Left cardiac atrium (tissue), 4 donors: ENCODE data around the gene VDAC1. TPM values are rescaled to one million over a fixed set of nuclear protein-coding genes. Genes with fewer than 3 reads are reported as not detected.
A peak's percentile ranks its signal among the peaks of the same experiment; 100 is the strongest.
"Not testable (repeated sequence)": the region's sequence is repeated elsewhere in the genome, so short reads cannot be mapped to it uniquely, and the experiment has no call there.

Experiments used
- ATAC-seq, 2 donors: fragments of 200-7000 bp; cut with Tn5 transposase; one replicate each; pipeline ENCODE4 v1.9.1; 2020; ENCODE audit warnings: mild to moderate bottlenecking in 2 of 2, moderate library complexity in 2 of 2
- DNase-seq: peaks from one replicate; pipeline ENCODE4 v3.0.0-alpha.2; 2020
- intact Hi-C, 2 donors: fragments of 100-400 bp; cut with DNase I; formaldehyde crosslinking; loops; one replicate each; pipeline versions ENCODE4 v1.14.1 to v1.15.1; 2022 to 2023
- long read RNA-seq: library from polyadenylated mRNA; unstranded; transcript quantifications from one replicate; pipeline ENCODE4 v2.0.0, GENCODE V29; 2021
- total RNA-seq, 2 donors: library from RNA; stranded (reverse); fragmentation: NEBNext Ultra II Directional; extraction: Animal tissue kit (Norgen Biotek cat#: 25700); gene quantifications; one replicate each; pipeline ENCODE4 v1.2.1, GENCODE V29; 2021
- donor health status: DM: no; HTN: yes; CAD: no.
- donor health status: DM: no; HTN: yes; CAD: no; lungs with severe emphysema.
- donor health status: DM: yes; HTN: yes; CAD: no.
- donor health status: Dilated cardiomyopathy.

Gene VDAC1, protein sequence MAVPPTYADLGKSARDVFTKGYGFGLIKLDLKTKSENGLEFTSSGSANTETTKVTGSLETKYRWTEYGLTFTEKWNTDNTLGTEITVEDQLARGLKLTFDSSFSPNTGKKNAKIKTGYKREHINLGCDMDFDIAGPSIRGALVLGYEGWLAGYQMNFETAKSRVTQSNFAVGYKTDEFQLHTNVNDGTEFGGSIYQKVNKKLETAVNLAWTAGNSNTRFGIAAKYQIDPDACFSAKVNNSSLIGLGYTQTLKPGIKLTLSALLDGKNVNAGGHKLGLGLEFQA
- total RNA-seq = 100 to 1,000 TPM; 275 to 362 TPM
- long read RNA-seq, transcript VDAC1-203 (9 exons, 1,873 nt) = major isoform, 741 of 1,018 reads
- long read RNA-seq, transcript VDAC1-201 (9 exons, 1,953 nt) = minor isoform, 15 of 1,018 reads
- long read RNA-seq, transcript VDAC1-202 (9 exons, 1,807 nt) = minor isoform, 205 of 1,018 reads
- long read RNA-seq, partial matches to known transcripts = 27 of 1,018 reads
- long read RNA-seq, other reads (novel, unspliced or antisense) = 26 of 1,018 reads

DNA sequence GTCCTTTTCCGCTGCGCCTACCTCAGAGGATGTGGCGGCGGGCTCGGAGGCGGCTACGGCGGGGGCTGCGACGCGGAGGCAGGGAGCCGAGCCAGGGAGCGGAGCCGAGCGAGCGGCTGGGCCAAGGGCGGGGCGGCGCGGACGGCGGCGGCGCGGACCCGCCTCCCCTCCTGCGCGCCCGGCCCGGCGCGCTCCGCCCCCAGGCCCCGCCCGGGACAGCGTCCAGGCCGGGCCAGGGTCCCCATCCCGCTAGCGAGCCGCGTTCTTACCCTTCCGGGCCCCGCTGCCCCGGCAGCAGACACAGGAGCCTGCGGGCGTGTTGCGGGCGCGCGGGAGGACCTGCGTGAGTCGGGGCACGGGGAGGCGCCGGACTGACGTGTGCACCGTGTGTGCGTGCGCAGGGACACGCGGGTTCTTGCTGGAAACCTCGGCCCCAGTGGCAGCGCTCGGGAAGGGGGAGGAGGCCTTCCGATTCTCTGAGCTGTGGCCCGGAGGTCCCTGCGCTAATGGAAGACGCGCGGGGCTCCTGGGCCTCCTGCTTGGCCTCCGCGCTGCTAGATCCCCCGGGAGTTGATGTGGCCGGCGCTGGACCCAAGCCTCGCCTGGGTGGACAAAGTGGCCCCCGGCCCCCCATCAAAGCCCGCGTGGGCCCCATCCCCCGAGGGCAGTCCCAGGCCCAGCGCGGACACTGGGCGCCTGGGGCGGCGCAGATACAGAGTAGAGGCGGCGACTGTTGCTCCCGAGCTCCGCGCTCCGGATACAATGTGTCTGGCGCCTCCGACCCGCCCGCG is at the start of gene VDAC1:
Gene VDAC1 (minus strand): TSS at position 350 of the 791 bp plus-strand sequence. CDS start 11,963 bp downstream, outside the sequence.
- peak; percentile 91 for ATAC-seq
- intact Hi-C loops = no loop called here
- DNase-seq = peak; percentile 88

DNA sequence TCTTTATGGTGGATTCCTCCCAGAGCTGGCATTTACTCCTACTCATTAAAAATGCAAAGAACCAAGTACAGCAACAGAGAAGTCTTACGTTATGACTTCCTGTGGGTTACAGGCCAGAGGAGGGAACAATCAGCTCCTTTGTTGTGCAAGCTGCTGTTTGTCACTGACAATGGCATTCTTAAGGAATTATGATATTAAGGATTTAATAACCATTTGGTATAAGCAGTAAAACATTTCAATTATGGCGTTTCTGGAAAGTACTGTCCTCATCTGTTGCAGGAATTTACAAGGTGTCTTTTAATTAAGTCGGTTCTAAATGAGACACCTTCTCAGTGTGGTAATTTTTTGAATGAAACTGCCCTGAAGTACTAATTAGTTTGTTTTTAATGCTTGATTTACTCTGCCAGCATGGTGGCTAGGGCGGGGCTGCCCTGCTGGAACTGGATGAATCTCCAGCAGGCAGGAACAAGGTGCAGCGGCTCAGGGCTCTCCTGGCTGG is 49.1 kb upstream of the VDAC1 start:
- intact Hi-C loops = no loop called here
- ATAC-seq = no peak
- DNase-seq = no peak

DNA sequence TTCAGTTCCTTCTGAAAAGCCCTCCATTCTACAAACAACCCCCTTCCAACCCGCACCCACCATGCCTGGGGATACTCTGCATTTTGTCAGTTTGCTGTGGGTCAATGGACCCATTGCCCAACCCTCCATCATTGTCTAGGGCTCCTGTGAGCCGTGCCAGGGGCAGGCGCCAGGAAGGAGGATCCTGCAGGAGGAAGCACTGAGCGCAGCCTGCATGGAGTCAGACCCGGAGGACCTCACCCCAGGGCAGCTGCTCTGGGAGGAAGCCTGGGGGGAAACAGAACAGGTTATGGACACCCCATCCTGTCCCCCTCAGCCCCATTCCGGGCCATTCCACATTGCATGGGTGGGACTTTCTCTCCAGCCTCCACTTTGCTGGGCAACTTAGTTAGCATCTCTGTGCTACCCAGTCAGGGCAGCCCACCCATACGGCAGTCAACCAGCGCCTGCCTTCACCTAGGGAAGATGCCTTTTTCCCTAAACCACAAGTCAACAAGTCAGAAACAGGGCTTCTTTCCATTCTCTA is 48.6 kb upstream of the VDAC1 start:
- DNase-seq = no peak
- no peak for ATAC-seq
- intact Hi-C loops = no loop called here

DNA sequence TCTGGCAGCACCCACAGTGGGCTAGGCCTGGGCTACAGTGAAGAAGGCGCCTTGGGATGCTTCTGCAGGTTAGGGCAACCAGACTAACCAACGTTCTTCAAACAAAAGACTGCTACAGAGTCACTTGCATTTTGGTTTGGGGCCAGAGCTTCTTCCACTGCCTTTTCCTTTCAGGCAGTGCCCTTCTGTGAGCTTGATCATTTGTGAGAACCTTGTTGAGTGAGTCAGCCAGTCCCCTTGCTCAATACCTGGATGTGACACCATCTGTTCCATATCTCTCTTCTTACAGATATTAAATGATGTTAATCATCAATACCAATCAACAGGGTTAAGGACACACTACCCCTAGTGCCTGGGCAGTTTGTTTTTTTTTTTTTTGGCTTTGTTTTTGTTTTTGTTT is 46.5 kb upstream of the VDAC1 start:
- no peak for DNase-seq
- no peak for ATAC-seq

DNA sequence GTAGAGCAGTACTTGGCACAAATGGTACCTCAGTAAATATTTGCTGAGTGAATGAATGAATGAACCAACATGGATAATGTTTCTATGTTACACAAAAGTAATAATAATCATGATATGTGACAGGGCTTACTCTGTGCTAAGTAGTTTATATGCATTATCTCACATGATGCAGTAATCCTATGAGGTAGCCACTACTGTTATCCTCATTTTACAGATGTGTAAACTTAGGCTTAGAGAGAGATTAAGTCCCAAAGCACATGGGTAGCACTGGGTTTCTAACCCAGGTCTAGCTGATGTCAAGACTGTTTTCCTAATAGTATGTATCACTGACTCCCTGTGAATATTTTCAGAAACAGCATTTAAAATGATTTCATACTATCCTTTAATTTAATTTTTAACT is 44.1 kb upstream of the VDAC1 start:
- DNase-seq = no peak
- ATAC-seq = no peak
- intact Hi-C loops = no loop called here

More for the DNA sequence above, 46.5 kb upstream of the VDAC1 start:
- intact Hi-C loops = no loop called here

DNA sequence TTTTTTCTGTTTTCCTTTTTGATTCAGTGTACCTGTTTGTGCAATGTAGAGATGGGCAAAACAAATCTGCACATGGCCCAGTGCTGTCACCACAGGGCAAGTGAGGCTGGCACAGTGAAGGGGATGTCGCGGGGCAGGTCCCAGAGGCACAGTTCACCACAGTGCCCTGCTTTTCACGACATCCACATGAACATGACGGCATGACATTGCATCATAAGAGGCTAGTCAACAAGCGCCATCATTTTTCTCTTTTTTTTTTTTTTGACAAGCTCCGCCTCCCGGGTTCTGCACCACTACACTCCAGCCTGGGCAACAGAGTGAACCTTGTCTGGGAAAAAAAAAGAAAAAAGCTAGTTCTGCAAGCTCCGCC is 42.9 kb upstream of the VDAC1 start:
- ATAC-seq (no peak), DNase-seq (no peak)
- intact Hi-C loops = no loop called here

DNA sequence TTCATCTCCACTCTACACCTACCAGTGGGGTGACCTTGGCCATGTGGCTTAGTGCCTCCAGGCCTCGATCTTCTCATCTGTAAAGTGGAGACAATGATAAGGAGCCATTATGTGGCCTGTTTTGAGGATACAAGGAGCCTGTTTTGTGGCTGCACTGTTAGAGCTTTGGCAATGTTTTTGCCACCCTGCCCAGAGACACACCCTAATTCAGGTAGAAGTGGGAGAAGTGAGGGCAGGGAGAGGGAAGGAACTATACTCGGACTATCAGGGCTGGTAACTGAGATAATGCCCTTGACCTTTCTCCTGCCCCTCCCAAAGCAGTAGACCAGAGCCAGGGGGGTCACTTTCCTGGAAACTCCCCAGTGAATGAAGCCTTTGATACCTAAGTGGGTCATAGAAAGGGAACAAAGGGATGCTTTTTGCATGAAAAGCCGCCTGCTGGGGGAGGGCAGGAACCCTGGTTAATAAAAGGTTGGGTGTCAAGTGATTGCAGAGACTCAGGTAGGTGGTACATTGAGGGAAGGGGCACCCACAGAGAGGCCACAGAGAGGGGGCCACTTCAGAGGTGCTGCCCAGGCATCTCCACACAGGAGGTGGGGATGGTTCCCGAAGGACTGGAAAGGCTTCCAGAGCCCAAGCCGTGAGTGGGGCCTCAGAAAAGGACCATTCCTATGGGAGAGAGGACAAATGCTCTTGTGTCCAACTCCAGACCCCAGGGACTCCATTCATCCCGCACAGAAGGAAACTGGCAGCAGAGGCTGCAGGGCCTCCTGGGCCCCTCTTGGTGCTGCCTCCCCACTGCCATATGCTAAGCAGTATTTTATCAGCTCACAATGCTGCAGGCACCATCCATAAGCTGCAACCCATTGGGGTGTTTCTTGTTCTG is 42.3 kb upstream of the VDAC1 start:
- intact Hi-C loops = no loop called here
- ATAC-seq (no peak), DNase-seq (no peak)

DNA sequence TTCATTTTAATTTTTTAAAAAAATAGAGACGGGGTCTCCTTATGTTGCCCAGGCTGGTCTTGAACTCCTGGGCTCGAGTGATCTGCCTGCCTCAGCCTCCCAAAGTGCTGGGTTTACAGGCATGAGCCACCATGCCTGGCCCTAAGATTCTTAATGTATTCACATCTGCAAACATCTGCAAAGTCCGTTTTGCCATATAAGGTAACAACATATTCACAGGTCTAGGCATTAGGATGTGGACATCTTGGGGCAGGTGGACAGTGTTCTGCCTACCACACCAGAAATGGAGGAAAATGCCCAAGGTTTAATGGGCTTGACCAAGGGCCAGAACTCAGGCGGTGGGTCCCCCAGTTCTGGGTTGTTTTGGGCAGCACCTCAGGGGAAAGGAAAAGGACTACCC is 41.6 kb upstream of the VDAC1 start:
- ATAC-seq (no peak), DNase-seq (no peak)
- intact Hi-C loops = no loop called here

DNA sequence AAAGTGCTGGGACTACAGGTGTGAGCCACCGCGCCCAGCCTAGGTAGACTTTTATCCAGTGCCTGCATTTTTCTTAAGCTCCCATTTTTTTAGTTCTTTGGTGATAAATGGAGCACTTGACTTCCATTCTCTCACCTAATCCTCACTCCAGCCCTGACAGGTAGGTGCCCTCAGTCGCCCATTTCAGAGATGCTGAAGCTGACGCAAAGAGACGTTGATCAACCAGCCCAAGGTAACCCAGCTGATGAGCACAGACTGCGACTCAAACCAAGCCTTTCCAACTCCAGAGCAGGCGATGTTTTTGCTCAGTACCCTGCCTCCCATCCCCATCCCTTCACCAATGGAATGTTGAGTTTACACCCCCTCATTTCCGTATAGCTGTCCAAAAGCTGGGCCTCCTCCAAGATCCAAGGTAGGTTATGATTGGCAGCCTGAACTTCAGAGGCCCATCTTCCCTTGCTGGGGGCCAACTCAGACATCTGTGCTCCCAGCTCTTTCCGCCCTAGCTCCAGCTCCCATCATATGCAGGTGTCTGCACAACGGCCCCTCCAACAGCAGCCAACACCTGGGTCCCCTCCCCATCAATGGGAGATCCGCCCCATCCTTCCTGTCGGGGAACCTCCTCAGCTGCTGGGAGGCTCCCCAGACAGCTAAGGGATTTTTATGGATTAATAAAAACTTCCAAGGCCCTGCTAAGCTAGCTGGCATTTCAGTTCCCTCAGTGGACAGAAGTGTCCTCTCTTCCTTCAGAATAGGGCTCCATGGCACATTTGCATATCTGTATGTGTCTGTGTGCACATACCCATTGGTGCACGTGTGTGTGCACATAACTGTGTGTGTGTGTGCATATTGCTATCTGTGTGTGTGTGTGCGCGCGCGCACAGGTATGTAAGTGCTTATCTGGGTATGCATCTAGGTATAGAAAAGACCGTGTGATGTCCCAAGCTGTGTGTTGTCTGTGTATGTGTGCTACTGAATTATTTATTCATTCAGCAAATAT is 39.3 kb upstream of the VDAC1 start:
- no peak for DNase-seq
- intact Hi-C loops = loop anchor here in 1 of 2 donors (5.0 kb wide), 1 partner anchor 98 kb away; no protein-coding TSS in a partner anchor

DNA sequence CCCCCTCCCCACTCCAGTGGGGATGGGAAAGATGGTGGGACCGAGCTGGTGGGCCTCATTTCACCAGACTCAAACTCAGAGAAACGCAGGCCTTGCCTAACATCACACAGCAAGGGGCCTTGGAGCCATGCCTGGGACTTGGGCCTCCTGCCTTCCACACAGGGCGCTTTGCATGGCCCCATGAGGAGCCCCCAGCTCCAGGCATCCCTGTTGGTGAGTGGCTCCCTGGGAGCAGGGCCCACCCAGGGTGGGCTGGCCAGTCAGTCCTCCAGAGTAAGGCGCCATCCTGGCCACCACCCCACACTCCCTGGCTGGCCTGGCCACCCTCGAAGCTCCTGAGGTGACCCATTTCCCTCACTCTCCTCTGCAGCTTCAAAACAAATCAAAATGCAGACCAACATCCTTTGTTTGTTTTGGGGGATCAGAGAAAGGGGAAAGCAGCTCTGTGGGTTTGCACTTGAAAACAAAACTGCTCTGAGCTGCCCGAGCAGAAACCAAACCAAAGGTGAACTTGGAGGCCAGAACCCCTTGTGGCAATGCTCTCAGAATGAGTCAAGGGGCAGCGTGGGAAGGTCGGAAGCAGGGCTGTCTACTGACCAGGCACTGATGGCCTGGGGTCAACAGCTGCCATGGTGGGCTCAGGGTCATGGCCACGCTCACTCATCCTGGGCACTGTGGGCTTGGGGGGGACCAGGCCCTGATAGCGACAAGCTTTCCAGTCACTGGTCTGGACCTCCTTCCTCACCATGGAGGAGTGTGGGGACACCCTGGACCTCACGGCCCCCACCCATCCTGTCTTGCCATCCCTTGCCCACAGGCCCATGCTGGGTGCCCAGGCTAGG is 37.0 kb upstream of the VDAC1 start:
- intact Hi-C loops = loop anchor here in 1 of 2 donors (5.0 kb wide), 1 partner anchor 101 kb away; no protein-coding TSS in a partner anchor
- no peak for ATAC-seq
- no peak for DNase-seq

More for the DNA sequence above, 39.3 kb upstream of the VDAC1 start:
- no peak for ATAC-seq

DNA sequence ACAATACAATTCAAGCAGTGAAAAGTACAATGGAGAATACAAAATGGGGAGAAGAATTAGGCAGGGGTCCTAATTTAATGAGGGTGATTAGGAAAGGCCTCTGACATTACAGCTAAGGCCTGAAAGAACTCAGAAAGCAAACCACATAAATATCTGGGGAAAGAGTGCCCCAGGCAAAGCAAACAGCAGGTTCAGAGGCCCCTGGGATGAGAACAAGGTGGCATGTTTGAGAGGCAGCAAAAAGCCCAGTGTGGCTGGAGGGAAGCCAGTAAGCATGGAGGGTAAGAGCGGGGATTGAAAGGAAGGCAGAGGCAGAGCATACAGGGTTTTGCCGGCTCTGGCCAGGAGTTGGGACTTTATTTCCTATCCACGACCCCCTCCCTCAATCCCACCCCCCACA is 33.4 kb upstream of the VDAC1 start:
- intact Hi-C loops = loop anchor here in 1 of 2 donors (2.0 kb wide), 1 partner anchor 103 kb away; no protein-coding TSS in a partner anchor
- DNase-seq = no peak
- no peak for ATAC-seq

DNA sequence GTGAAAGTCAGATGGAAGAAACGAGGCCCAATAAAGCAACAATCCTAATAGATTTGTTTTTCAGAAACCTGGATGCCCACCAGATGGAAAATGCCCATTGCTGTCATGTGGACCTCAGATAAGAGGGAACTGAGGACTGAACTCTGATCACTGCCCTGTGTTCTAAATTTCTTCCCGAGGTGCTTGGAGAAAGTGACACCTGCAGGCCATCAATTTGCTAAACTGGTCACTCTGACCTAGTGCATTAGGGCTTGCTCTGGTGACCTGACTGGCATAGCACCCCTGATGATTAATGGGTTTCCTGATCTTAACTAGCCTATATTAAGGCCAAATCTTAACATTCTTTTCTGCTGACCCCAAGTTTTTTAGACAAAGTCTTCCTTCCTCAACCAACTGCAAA is 32.4 kb upstream of the VDAC1 start:
- intact Hi-C loops = no loop called here
- ATAC-seq (no peak), DNase-seq (no peak)

DNA sequence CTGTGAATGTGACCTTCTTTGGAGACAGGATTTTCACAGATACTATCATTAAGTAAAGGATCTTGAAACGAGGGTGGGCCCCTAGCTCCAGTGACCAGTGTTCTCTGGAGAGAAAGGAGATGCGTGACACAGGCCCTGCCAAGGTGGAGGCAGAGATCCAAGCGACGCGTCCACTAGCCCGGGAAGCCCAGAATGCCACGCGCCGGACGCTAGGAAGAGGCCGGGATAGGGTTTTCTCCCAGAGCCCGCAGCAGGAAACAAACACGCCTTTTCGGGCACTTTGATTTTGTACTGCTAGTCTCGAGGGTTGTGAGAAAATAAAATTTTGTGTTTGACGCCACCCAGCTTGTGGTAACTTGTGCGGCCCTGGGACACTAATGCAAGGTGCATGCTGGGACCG is 29.6 kb upstream of the VDAC1 start:
- DNase-seq (no peak), ATAC-seq (no peak)
- intact Hi-C loops = no loop called here

DNA sequence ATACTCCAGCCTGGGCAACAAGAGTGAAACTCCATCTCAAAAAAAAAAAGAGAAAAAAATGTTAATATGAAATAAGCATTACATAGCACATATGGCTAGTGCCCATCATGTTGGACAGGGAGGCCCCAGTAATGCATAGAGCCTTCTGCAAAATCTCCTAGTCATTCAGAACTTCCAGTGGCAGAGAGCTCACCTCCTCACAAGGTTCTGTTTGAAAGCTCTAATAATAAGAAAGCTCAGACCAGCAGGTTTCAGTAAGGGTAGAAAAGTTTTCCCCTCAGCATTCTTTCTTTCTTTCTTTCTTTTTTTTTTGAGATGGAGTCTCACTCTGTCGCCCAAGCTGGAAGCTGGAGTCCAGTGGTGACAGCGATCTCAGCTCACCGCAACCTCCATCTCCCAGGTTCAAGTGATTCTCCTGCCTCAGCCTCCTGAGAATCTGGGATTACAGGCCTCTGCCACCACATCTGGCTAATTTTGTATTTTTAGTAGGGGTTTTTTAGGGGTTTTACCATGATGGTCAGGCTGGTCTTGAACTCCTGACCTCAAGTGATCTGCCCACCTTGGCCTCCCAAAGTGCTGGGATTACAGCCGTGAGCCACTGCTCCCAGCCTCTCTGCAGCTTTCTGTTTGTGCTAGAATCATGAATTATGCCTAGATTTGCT is 25.7 kb upstream of the VDAC1 start:
- intact Hi-C loops, ATAC-seq, DNase-seq: not testable (repeated sequence)

DNA sequence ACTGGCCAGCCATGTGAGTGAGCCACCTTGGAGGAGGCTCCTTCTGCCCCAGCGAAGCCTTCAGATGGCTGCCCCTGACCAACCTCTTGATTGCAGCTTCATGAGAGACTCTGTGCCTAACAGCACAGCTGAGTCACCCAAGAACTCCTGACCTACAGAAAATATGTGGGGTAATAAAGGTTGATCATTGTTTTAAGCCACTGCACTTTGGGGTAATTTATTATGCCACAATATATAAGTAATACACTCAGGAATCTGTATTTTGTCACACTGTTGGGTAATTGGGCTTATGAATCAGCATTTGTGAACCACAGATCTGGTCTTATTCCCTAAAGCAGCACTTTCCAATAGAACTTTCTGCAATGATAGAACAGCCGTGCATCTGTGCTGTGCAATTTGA is 24.4 kb upstream of the VDAC1 start:
- ATAC-seq (no peak), DNase-seq (no peak)
- intact Hi-C loops = no loop called here

DNA sequence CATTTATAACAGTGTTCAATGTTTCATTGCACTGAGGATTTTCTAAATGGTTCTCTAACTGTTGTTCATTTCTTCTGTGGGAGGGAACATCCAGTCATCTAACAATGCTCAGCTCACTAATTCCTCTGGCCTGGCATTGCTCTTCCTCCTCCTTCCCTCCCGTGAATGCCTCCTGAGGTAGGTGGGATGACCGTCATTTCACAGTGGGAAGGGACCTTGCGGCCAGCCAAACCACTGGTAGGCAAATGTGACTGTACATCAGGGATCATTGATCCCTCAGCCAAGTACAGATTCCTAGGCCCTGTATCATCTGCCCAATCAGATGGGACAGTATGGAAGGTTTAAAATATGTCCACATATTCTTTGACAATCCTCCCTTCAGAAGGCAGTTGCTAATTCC is 23.7 kb upstream of the VDAC1 start:
- no peak for ATAC-seq
- intact Hi-C loops = no loop called here
- no peak for DNase-seq
